ENCODE data around the gene CNTNAP1. TPM values are rescaled to one million over a fixed set of nuclear protein-coding genes. Genes with fewer than 3 reads are reported as not detected.

Gene CNTNAP1
- 19.9 and 21.9 TPM in 2 replicates for total RNA-seq

DNA sequence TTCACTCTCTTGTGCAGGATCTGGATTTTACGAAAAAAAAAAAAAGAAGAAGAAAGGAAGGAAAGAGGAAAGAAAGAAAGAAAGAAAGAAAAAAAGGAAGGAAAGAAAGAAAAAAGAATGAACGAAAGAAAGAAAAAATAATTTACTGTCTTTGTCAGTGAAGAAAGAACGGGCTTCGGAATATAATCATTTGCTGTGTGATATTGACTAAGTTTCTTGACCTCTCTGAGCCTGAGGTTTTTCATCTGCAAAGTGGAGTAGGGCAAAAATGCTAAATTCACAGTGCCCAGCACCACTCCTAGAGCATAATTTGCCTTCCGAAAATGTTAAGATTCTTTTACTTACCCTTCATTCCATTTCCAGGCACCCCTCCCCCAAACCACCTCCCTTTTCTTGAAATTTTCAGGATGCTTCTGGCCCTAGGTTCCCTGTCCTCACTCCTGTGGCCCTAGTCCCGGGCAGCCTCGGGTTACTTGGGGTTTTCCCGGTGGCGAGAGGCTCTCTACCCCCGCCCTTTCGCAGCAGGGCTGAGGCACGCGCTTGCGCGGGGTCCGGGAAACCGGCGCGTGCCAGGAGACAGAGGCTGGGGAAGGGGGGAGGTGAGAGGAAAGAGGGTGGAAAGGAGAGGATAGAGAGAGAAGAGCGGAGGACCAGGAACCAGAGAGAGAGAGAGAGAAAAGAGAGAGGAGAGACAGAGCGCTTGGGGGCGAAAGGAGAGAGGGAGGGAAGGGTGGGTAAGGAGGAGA, at the start of gene CNTNAP1:
Gene CNTNAP1, plus strand, starts transcription at position 556 of the 746 bp plus-strand sequence. CDS start 299 bp downstream, outside the sequence.

DNA sequence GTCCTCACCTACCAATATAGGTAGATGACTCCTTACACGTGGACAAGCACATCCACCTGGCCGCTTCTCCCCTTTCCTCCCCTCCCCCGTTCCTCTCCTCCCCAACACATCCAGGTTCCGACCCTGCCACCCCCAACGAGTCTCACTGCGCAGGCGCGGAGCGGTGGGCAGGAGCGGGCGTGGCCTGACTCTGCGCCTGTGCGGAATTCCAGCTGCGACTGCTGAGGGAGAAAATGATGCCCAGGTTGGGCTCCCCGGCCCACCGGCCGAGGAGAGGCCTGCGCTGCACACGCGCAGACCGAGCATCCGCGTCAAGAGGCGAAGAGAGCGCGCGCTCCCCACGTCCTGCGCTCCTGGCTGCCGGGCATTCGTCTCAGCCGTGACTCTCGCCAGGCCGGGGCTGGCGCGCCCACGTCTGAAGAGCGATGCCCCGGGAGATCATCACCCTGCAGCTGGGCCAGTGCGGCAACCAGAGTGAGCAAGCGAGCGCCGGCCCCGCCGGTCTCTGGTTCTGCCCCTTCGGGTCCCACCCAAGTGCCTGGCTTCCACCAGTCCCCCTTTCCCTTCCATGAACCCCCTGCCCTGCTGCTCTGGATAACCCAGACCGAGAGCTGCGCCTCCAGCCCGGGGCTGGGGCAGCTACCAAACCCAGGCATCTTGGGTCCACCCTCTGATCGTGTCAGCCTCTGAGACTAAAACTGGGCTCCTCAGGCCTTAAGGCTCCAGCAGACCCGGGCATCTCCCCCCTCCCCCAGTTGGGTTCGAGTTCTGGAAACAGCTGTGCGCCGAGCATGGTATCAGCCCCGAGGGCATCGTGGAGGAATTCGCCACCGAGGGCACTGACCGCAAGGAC, 23.0 kb upstream of the CNTNAP1 start, which contains the start of gene TUBG2:
Gene TUBG2, plus strand, starts transcription at position 206 of the 853 bp plus-strand sequence. Its CDS starts 220 bp downstream, at position 426.

DNA sequence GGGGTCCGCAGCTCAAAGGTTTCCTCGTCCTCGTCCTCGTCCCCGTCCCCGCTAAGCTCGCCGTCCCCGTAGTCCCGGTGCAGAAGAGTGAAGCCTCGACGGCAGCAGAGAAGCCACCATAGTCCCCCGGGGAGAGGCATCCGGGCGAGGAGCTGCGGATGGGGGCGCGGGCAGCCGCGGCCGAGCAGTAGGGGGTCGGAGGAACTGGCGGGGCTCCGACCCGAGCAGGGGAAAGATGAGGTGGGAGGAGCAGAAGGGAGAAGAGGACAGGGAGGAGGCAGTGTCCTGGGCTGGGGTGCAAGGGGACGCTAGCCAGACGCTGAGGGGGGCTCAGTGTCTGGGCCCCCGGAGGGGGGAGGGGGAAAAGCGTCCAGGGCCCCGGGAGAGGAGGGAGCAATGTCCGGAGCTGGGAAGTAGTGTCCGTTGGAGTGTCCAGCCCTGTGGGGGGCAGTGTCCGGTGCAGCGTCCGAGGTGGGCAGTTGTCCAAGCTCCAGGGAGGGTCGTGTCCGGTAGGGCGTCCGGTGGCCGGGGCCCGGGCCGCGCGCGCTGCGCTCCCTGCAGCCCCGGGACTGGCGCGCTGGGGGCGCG, 5.8 kb upstream of the CNTNAP1 start, which contains the start of gene PLEKHH3:
Gene PLEKHH3, minus strand, starts transcription at position 571 of the 588 bp plus-strand sequence. Its CDS starts 431 bp downstream, at position 140.

DNA sequence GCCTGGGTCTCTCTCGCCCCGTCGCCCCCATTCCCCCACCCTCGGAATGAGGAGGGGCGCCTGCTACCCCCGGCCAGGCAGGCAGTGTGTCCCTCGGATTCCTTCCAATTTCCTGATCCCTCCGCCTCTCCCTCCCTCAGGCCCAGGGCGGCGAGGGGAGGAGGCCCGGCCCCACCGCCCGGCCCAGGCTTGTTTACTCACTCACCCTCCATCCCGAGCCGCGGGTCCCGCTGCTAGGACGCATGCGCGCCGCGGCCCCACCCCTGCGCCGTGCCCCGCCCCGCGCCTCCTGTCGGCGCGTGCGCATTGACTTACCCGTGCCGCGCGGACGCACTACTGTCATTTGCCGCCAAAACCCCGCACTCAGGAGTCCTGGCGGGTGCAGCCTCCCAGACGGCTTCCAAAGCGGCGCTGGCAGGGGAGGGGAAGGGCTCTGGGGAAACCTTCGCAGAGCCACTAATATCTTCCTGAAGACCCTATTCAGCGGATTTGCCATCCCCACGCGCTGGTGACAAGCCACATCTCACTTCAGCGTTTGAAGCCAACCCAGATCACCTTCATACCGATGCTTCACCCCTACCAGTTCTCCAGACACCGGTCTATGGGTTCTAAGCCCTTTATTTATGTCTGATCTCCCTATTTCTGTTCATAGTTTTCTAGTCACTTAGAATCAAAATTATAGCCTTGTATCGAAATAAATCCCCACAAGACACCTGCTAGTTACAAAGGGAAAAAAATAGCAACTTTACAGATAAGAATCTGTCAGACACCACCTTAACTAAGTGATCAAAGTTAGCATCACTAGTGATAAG, 62.7 kb downstream of the CNTNAP1 start, which contains the start of gene EZH1:
Gene EZH1, minus strand, starts transcription at position 235 of the 812 bp plus-strand sequence. CDS start 16,099 bp downstream, outside the sequence.

Other genes with a start within 250 kb of the CNTNAP1 start
- 46.5 and 57.3 TPM in 2 replicates for gene ATP6V0A1, start 223.7 kb upstream of the CNTNAP1 start, total RNA-seq
- gene NAGLU, start 146.3 kb upstream of the CNTNAP1 start, total RNA-seq, result 26.3 and 27.0 TPM in 2 replicates
- gene HSD17B1, start 129.6 kb upstream of the CNTNAP1 start, total RNA-seq, result 0.83 and 0.85 TPM in 2 replicates
- 6.8 and 8.9 TPM in 2 replicates for gene COASY, start 120.4 kb upstream of the CNTNAP1 start, total RNA-seq
- 28.9 and 32.3 TPM in 2 replicates for gene MLX, start 115.4 kb upstream of the CNTNAP1 start, total RNA-seq
- 2.0 and 2.9 TPM in 2 replicates for gene PSMC3IP, start 104.8 kb upstream of the CNTNAP1 start, total RNA-seq
- 60.9 and 72.4 TPM in 2 replicates for gene RETREG3, start 73.2 kb upstream of the CNTNAP1 start, total RNA-seq
- gene TUBG1, start 72.8 kb upstream of the CNTNAP1 start, total RNA-seq, result 13.2 and 15.2 TPM in 2 replicates
- 5.4 and 7.2 TPM in 2 replicates for gene TUBG2, start 23.2 kb upstream of the CNTNAP1 start, total RNA-seq
- 8.2 and 9.0 TPM in 2 replicates for gene PLEKHH3, start 5.5 kb upstream of the CNTNAP1 start, total RNA-seq
- 1.4 and 1.8 TPM in 2 replicates for gene CCR10, start 688 bp upstream of the CNTNAP1 start, total RNA-seq
- gene EZH1, start 62.5 kb downstream of the CNTNAP1 start, total RNA-seq, result 11.7 and 14.7 TPM in 2 replicates
- gene RAMP2, start 78.7 kb downstream of the CNTNAP1 start, total RNA-seq, result 0.09 and 0.14 TPM in 2 replicates
- 55.7 and 57.5 TPM in 2 replicates for gene VPS25, start 90.9 kb downstream of the CNTNAP1 start, total RNA-seq
- gene WNK4, start 98.1 kb downstream of the CNTNAP1 start, total RNA-seq, result 0.28 and 1.7 TPM in 2 replicates
- gene COA3, start 116.2 kb downstream of the CNTNAP1 start, total RNA-seq, result 67.3 and 76.7 TPM in 2 replicates
- gene CNTD1, start 116.3 kb downstream of the CNTNAP1 start, total RNA-seq, result 0.09 and 0.14 TPM in 2 replicates
- gene BECN1, start 141.8 kb downstream of the CNTNAP1 start, total RNA-seq, result 155 and 158 TPM in 2 replicates
- gene PSME3, start 150.9 kb downstream of the CNTNAP1 start, total RNA-seq, result 44.8 and 57.7 TPM in 2 replicates
- gene AOC2, start 162.0 kb downstream of the CNTNAP1 start, total RNA-seq, result 0.28 and 0.37 TPM in 2 replicates
- gene AOC3, start 168.7 kb downstream of the CNTNAP1 start, total RNA-seq, result 1.6 and 1.8 TPM in 2 replicates
- gene G6PC1, start 218.3 kb downstream of the CNTNAP1 start, total RNA-seq, result not detected in 2 replicates